HEK293 (cell line): ENCODE data around the gene NABP1.

Experiments used
- CTCF ChIP-seq: fragments of 450-650 bp; formaldehyde crosslinking; IDR thresholded peaks from 2 replicates; pipeline ENCODE4 v1.5.1; 2016; ENCODE audit warnings: missing biosample characterization, missing genetic modification characterization
- ZBTB48 ChIP-seq: fragments of 450-650 bp; formaldehyde crosslinking; IDR thresholded peaks from 2 replicates; pipeline ENCODE4 v1.5.1; 2016; ENCODE audit warnings: missing biosample characterization, missing genetic modification characterization
- ZNF146 ChIP-seq: fragments of 450-650 bp; formaldehyde crosslinking; IDR thresholded peaks from 2 replicates; pipeline ENCODE4 v1.5.1; 2016; ENCODE audit warnings: missing biosample characterization, missing genetic modification characterization
- ZNF510 ChIP-seq: fragments of 450-650 bp; formaldehyde crosslinking; IDR thresholded peaks from 2 replicates; pipeline ENCODE4 v1.5.1; 2018; ENCODE audit warnings: mild to moderate bottlenecking, missing genetic modification characterization, missing biosample characterization; ENCODE audit not compliant: insufficient replicate concordance

- TF ChIP-seq CTCF (tag by site-specific recombination) (no peak), ZNF146 (tag by site-specific recombination) (no peak), ZBTB48 (tag by site-specific recombination) (no peak), ZNF510 (tag by site-specific recombination) (no peak)
Measured at GRCh38 chr2:191719938-191720337, 42.0 kb downstream of the NABP1 start.
